ENCODE data around the gene SNORC.
A peak's percentile ranks its signal among the peaks of the same experiment; 100 is the strongest.

Gene SNORC

GRCh38 chr2:232869138-232870017 is 686 bp upstream of the SNORC start:
- DNase-seq = no peak

- no peak for DNase-seq
These were observed 805 bp downstream of the SNORC start for GRCh38 chr2:232870766-232871371.

- no peak for DNase-seq
These were observed 1.4 kb downstream of the SNORC start for GRCh38 chr2:232871418-232871834.

GRCh38 chr2:232871835-232872736 is 2.0 kb downstream of the SNORC start:
- DNase-seq = no peak

- no peak for DNase-seq
These were observed 2.8 kb downstream of the SNORC start for GRCh38 chr2:232872826-232873225.

- no peak for DNase-seq
These were observed 3.3 kb downstream of the SNORC start for GRCh38 chr2:232873292-232873908.

- DNase-seq = no peak
These were observed 4.0 kb downstream of the SNORC start for GRCh38 chr2:232873909-232874641.

GRCh38 chr2:232874677-232875223 is 4.7 kb downstream of the SNORC start:
- no peak for DNase-seq

GRCh38 chr2:232875256-232876121 is 5.4 kb downstream of the SNORC start:
- DNase-seq = no peak

GRCh38 chr2:232876161-232876977 is 6.3 kb downstream of the SNORC start:
- DNase-seq = peak in 1 of 2 experiments; percentile 40

GRCh38 chr2:232876978-232877441 is 6.9 kb downstream of the SNORC start:
- no peak for DNase-seq

- DNase-seq = no peak
These were observed 8.0 kb downstream of the SNORC start for GRCh38 chr2:232877940-232878511.

GRCh38 chr2:232878855-232879617 is 9.0 kb downstream of the SNORC start:
- no peak for DNase-seq

GRCh38 chr2:232879618-232880494 is 9.8 kb downstream of the SNORC start:
- no peak for DNase-seq

GRCh38 chr2:232880764-232881351 is 10.8 kb downstream of the SNORC start:
- DNase-seq = no peak

GRCh38 chr2:232882085-232882484 is 12.0 kb downstream of the SNORC start:
- no peak for DNase-seq

GRCh38 chr2:232882505-232883115 is 12.5 kb downstream of the SNORC start:
- DNase-seq = no peak
